ENCODE results near the gene MLIP.

The MLIP gene

GRCh38 chr6:54134935-54135334, 23.7 kb downstream of the MLIP start:
- no peak for DNase-seq (ENCODE audit: low read depth)
- H3K4me3 ChIP-seq (ENCODE audit: low read depth, low read length), result no peak overlapping the region
- TF ChIP-seq MYC (IDR thresholded peaks at IDR 0.05; ENCODE audit: low read depth, low read length), result no peak
- no peak for TF ChIP-seq POLR2A (IDR thresholded peaks at IDR 0.05; ENCODE audit: extremely low read depth, insufficient read length)
- TF ChIP-seq, protein P1, sequence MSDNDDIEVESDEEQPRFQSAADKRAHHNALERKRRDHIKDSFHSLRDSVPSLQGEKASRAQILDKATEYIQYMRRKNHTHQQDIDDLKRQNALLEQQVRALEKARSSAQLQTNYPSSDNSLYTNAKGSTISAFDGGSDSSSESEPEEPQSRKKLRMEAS (IDR thresholded peaks at IDR 0.05; ENCODE audit: low read depth, low read length), result no peak
- TF ChIP-seq, protein P2, sequence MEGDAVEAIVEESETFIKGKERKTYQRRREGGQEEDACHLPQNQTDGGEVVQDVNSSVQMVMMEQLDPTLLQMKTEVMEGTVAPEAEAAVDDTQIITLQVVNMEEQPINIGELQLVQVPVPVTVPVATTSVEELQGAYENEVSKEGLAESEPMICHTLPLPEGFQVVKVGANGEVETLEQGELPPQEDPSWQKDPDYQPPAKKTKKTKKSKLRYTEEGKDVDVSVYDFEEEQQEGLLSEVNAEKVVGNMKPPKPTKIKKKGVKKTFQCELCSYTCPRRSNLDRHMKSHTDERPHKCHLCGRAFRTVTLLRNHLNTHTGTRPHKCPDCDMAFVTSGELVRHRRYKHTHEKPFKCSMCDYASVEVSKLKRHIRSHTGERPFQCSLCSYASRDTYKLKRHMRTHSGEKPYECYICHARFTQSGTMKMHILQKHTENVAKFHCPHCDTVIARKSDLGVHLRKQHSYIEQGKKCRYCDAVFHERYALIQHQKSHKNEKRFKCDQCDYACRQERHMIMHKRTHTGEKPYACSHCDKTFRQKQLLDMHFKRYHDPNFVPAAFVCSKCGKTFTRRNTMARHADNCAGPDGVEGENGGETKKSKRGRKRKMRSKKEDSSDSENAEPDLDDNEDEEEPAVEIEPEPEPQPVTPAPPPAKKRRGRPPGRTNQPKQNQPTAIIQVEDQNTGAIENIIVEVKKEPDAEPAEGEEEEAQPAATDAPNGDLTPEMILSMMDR (IDR thresholded peaks at IDR 0.05; ENCODE audit: low read depth, low read length), result no peak

- no peak overlapping the region for H3K4me3 ChIP-seq (ENCODE audit: low read depth, low read length)
- no peak for DNase-seq (ENCODE audit: low read depth)
- no peak for TF ChIP-seq MYC (IDR thresholded peaks at IDR 0.05; ENCODE audit: low read depth, low read length)
- TF ChIP-seq POLR2A (IDR thresholded peaks at IDR 0.05; ENCODE audit: extremely low read depth, insufficient read length), result no peak
- TF ChIP-seq, protein P2 (IDR thresholded peaks at IDR 0.05; ENCODE audit: low read depth, low read length), result no peak
- TF ChIP-seq, protein P1 (IDR thresholded peaks at IDR 0.05; ENCODE audit: low read depth, low read length), result no peak
Observed at GRCh38 chr6:54135665-54136369, 24.6 kb downstream of the MLIP start.

DNA sequence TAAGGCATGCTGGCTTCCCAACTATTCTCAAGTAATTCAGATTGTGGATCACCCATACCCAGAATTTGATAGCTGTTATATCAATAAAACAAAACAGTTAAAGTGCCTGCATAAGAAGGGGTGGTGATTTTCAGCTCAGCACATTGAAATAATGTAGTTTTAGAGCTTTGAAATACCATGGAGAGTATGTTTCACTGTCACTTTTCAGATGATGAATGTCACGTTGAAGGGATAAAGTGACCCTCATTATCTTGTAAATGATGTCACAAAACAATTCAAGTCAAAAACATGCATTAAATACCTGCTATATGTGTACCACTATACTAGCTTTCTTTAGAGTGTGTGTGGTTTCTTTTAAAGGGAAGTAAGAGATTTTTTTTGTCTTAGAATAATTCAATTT, 27.6 kb downstream of the MLIP start:
- no peak overlapping the region for H3K4me3 ChIP-seq (ENCODE audit: low read depth, low read length)
- TF ChIP-seq, protein P2 (IDR thresholded peaks at IDR 0.05; ENCODE audit: low read depth, low read length), result no peak
- TF ChIP-seq MYC (IDR thresholded peaks at IDR 0.05; ENCODE audit: low read depth, low read length), result no peak
- TF ChIP-seq, protein P1 (IDR thresholded peaks at IDR 0.05; ENCODE audit: low read depth, low read length), result no peak
- TF ChIP-seq POLR2A (IDR thresholded peaks at IDR 0.05; ENCODE audit: extremely low read depth, insufficient read length), result no peak
- DNase-seq (ENCODE audit: low read depth), result no peak

DNA sequence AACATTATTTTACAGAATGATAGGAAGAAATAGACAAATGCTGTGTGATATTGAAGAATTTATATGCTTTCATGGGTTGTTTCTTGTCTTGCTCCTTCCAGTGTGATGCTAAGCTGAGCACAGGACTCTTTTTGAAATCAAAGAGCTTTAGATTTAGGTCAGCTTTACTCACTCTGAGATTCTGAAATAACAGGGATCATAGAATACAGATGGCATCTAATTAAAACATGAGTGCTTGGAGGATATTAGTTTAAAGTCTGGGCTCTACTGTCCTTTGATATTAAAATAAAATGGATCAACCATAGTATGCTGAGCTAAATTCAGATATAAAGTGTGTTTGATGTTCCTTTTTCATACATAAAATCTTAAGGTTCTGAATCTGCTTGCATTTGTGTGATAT, 29.6 kb downstream of the MLIP start:
- TF ChIP-seq MYC (IDR thresholded peaks at IDR 0.05; ENCODE audit: low read depth, low read length), result no peak
- TF ChIP-seq, protein P2 (IDR thresholded peaks at IDR 0.05; ENCODE audit: low read depth, low read length), result no peak
- TF ChIP-seq, protein P1 (IDR thresholded peaks at IDR 0.05; ENCODE audit: low read depth, low read length), result no peak
- no peak for TF ChIP-seq POLR2A (IDR thresholded peaks at IDR 0.05; ENCODE audit: extremely low read depth, insufficient read length)

GRCh38 chr6:54142889-54143519, 31.8 kb downstream of the MLIP start:
- DNase-seq (ENCODE audit: low read depth), result no peak
- TF ChIP-seq MYC (IDR thresholded peaks at IDR 0.05; ENCODE audit: low read depth, low read length), result no peak
- TF ChIP-seq, protein P1 (IDR thresholded peaks at IDR 0.05; ENCODE audit: low read depth, low read length), result no peak
- H3K4me3 ChIP-seq (ENCODE audit: low read depth, low read length), result no peak overlapping the region

More for the DNA sequence above, 29.6 kb downstream of the MLIP start:
- no peak overlapping the region for H3K4me3 ChIP-seq (ENCODE audit: low read depth, low read length)
- DNase-seq (ENCODE audit: low read depth), result no peak

DNA sequence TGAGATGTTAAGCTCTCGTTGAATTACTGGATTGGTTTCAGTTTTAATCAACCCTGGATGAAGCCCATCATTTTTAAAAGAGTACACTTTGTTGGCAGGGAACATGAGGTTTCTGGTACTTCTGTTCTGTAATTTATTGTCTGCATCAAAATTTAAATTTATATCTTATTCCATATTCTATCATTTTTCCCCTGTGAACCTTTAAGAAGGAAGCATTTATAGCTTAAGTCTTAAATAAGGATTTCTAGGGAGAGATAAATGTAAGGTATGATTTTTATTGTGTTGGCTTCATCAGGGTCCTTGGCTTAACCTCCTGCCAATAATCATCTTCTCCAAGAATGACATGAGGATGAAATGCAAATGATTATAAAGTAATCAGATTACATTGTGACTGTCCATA, 40.6 kb downstream of the MLIP start:
- TF ChIP-seq, protein P1 (IDR thresholded peaks at IDR 0.05; ENCODE audit: low read depth, low read length), result no peak
- TF ChIP-seq, protein P2 (IDR thresholded peaks at IDR 0.05; ENCODE audit: low read depth, low read length), result no peak
- TF ChIP-seq MYC (IDR thresholded peaks at IDR 0.05; ENCODE audit: low read depth, low read length) (no peak), POLR2A (IDR thresholded peaks at IDR 0.05; ENCODE audit: extremely low read depth, insufficient read length) (no peak)
- DNase-seq (ENCODE audit: low read depth), result no peak
- no peak overlapping the region for H3K4me3 ChIP-seq (ENCODE audit: low read depth, low read length)
